GM12874 (cell line): Measurements from ENCODE around the gene ATP6AP1.

ENCODE experiments used
- CTCF ChIP-seq: IDR thresholded peaks from 2 replicates; pipeline ENCODE4 v1.5.1; 2011; ENCODE audit warnings: low read depth, mild to moderate bottlenecking, control low read depth, low read length, moderate library complexity; ENCODE audit not compliant: insufficient read depth

The ATP6AP1 gene

DNA sequence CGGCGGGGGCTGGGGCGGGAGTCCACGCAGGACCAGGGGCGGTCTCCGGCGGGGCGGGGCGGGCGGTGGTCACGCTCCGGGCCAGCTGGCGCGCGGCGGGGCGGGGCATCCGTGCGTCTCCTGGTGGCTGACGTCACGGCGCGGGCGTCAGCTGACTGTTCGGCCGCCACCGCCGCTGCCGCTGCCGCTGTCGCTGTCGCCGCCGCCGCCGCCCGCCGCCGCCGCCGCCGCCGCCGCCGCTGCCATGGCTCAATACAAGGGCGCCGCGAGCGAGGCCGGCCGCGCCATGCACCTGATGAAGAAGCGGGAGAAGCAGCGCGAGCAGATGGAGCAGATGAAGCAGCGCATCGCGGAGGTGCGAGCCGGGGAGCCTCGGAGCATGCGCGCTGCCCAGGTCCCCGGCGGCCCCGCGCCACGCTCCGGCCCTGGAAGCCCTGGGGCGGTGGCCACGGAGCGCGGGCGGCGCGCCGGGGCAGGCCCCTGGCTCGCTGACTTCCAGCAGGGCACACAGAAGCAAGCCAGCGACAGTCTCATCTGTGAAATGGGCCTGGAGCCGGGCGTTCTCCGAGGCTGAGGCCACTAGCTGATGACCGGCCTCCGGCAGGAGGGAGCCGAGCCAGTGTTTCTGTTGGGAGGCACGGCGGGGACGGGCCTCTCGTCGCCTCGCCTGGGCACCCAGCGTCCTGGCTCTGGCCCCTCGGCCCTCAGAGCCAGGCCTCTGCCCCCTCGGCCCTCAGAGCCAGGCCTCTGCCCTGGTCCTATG lies 15.7 kb downstream of the ATP6AP1 start, which contains the start of gene FAM50A:
FAM50A (plus strand) TSS at position 150 of the 763 bp plus-strand sequence; CDS start at position 245, 95 bp downstream.
- TF ChIP-seq CTCF = no peak

- TF ChIP-seq CTCF = no peak
These were observed 16.3 kb downstream of the ATP6AP1 start for GRCh38 chrX:154444755-154445246.

DNA sequence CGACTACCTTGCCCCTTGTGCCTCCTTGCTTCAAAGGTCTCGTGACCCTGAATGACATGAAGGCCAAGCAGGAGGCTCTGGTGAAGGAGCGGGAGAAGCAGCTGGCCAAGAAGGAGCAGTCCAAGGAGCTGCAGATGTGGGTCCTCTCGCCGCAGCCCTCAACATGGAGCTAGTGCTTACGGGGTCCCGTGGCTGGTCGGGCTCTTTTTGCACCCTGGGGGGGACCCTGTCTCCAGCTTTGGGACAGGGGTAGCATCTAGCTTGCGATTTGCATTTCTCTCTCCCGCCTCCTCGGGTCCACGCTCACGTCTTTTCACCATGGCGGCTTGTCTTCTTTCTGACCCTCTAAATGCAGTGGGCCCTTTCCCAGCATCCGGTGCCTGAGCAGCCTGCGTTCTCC lies 17.3 kb downstream of the ATP6AP1 start:
- TF ChIP-seq CTCF = no peak

- no peak for TF ChIP-seq CTCF
These were observed 18.0 kb downstream of the ATP6AP1 start for GRCh38 chrX:154446430-154446829.

DNA sequence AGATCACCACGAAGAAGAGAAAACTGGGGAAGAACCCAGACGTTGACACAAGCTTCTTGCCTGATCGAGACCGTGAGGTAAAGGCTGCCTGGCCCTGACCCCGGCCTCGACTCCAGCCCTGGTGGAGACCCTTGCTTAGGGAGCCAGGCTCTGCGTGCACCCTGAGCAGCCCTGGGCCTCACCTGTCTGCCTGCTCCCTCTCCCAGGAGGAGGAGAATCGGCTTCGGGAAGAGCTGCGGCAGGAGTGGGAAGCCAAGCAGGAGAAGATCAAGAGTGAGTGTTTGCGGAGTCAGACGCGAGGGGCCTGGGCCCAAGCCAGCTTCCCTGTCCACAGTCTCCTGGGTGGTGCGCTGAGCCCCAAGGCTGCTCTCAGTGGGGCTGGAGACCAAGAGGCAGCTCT lies 20.0 kb downstream of the ATP6AP1 start:
- no peak for TF ChIP-seq CTCF

DNA sequence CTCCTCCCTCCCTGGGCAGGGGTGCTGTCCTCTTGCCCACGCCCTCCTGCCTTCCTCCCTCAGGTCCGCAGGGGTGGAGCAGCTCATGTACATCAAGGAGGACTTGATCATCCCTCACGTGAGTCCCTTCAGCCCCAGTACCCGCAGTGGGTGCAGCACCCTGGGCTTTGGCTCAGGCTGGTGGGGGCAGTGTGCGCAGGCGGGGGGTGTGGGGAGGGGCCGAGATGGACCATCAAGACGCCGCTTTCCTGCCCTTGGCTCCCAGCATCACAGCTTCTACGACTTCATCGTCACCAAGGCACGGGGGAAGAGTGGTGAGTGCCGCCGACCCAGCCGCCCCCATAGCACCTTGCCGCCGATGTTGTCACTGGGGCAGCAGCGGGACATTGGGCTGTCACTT lies 21.1 kb downstream of the ATP6AP1 start:
- TF ChIP-seq CTCF = no peak

DNA sequence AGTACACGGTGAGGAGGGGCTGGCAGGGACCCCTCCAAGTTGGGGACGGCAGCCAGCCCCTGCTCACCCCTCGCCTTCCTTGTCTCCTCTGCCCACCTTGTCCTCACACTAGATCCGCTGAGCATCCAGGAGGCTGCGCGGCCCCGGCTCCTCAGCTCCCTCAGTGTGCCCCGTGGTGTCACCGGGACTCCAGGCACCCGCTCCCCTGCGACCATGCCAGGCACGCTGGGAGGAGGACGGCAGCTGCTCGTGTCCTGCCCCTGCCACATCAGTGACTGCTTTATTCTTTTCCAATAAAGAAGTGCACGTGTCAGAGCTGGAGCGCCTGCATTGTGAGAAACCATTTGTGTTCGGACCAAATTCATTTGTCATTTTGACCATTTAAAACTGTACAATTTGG lies 21.8 kb downstream of the ATP6AP1 start:
- no peak for TF ChIP-seq CTCF
